Body of pancreas (tissue), 4 donors: Measurements from ENCODE around the gene KIAA0825. TPM values are rescaled to one million over a fixed set of nuclear protein-coding genes. Genes with fewer than 3 reads are reported as not detected.

Experiments used
- ATAC-seq: fragments of 150-250 bp; one replicate; pipeline ENCODE4 v1.9.1; 2016
- DNase-seq, 4 donors: peaks; one replicate each; pipeline ENCODE4 v3.0.0-alpha.2; 2019
- H3K27ac ChIP-seq, 4 donors: fragments of 200-600 bp; sonication (generic); 1 replicate in 3 of 4; 2 replicates in 1 of 4; pipeline versions ENCODE4 v1.5.1 to v1.6.1; 2016 to 2019; ENCODE audit warnings: mild to moderate bottlenecking in 1 of 4, mixed read lengths in 1 of 4, moderate library complexity in 1 of 4
- H3K27me3 ChIP-seq, 2 donors: fragments of 200-600 bp; sonication (generic); one replicate each; pipeline ENCODE4 v1.6.0; 2016; ENCODE audit warnings: mild to moderate bottlenecking in 1 of 2
- H3K36me3 ChIP-seq, 2 donors: fragments of 200-600 bp; sonication (generic); replicated peaks in 1 of 2; 2 replicates each; pipeline ENCODE4 v1.5.1; 2016; ENCODE audit warnings: low read depth in 2 of 2; ENCODE audit not compliant: insufficient read depth in 1 of 2
- H3K4me1 ChIP-seq: fragments of 200-600 bp; sonication (generic); one replicate; pipeline ENCODE4 v1.6.0; 2016
- H3K4me3 ChIP-seq, 2 donors: fragments of 200-600 bp; sonication (generic); 1 replicate in 1 of 2; 2 replicates in 1 of 2; pipeline ENCODE4 v1.5.1; 2016 to 2019
- H3K9me3 ChIP-seq, 3 donors: fragments of 200-600 bp; sonication (generic); 1 replicate in 2 of 3; 2 replicates in 1 of 3; pipeline ENCODE4 v1.5.1; 2016
- POLR2A ChIP-seq, 3 donors: fragments of 450-650 bp; IDR thresholded peaks; one replicate each; pipeline ENCODE4 v1.6.1; 2016; ENCODE audit warnings: antibody characterized with exemption in 3 of 3, mild to moderate bottlenecking in 2 of 3
- WGBS, 2 donors: methylation state at CpG; one replicate each; pipeline ENCODE4 v1.1.5; 2017; 5-methylcytosine and 5-hydroxymethylcytosine counted together
- intact Hi-C: fragments of 100-400 bp; cut with DNase I; formaldehyde crosslinking; loops from one replicate; pipeline ENCODE4 v1.15.1; 2023
- total RNA-seq, 2 donors: library from RNA; depleted of rRNA; stranded (reverse); fragments of >200 nt; gene quantifications; one replicate each; pipeline ENCODE4 v1.1.0, GENCODE V29; 2016
- TF ChIP-seq, protein P1 (sequence below), 7 experiments: fragments of 450-650 bp in 4 of 7; fragments of 200-600 bp in 3 of 7; sonication (generic) in 3 of 7; IDR thresholded peaks; one replicate each; pipeline ENCODE4 v1.5.1; 2016 to 2019; ENCODE audit warnings: antibody characterized with exemption in 7 of 7

Gene KIAA0825
- total RNA-seq, 2 donors from 2014 or later: 5.7 to 6.6 TPM

DNA sequence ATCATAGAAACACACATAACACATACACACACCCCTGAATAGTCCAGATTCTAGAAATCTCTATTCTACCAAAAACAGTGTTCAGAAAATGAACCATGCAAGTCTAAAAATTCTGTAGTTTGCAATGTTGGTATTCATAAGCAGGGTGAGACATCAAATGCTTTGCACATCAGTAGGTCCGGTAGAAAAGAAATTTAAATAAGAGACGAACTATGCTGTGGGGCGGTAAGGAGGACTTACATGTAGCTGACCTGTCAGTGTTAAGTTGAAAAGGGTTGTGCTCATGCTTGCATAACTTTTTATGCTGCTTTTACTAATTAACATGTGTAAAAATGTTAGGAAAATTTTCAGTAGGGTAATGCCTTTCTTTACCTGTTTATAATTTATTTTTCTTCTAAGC lies 409.1 kb downstream of the KIAA0825 start:
- Histone ChIP-seq H3K4me3 (no peak overlapping the region), H3K9me3 (no peaks in the 10 kb centered on the region), H3K27ac (no peak overlapping the region), H3K4me1 (no peaks in the 10 kb centered on the region), H3K27me3 (no peaks in the 10 kb centered on the region), H3K36me3 (no peaks in the 10 kb centered on the region)
- DNase-seq (no peak), ATAC-seq (no peak)
- intact Hi-C loops: no loop called here
- WGBS, 2 donors: 87 to 95% methylated on average over 3 of the region's 3 CpGs
- no peak for TF ChIP-seq POLR2A (IDR thresholded peaks at IDR 0.05)
- TF ChIP-seq, protein P1, sequence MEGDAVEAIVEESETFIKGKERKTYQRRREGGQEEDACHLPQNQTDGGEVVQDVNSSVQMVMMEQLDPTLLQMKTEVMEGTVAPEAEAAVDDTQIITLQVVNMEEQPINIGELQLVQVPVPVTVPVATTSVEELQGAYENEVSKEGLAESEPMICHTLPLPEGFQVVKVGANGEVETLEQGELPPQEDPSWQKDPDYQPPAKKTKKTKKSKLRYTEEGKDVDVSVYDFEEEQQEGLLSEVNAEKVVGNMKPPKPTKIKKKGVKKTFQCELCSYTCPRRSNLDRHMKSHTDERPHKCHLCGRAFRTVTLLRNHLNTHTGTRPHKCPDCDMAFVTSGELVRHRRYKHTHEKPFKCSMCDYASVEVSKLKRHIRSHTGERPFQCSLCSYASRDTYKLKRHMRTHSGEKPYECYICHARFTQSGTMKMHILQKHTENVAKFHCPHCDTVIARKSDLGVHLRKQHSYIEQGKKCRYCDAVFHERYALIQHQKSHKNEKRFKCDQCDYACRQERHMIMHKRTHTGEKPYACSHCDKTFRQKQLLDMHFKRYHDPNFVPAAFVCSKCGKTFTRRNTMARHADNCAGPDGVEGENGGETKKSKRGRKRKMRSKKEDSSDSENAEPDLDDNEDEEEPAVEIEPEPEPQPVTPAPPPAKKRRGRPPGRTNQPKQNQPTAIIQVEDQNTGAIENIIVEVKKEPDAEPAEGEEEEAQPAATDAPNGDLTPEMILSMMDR (IDR thresholded peaks at IDR 0.05): no peak

DNA sequence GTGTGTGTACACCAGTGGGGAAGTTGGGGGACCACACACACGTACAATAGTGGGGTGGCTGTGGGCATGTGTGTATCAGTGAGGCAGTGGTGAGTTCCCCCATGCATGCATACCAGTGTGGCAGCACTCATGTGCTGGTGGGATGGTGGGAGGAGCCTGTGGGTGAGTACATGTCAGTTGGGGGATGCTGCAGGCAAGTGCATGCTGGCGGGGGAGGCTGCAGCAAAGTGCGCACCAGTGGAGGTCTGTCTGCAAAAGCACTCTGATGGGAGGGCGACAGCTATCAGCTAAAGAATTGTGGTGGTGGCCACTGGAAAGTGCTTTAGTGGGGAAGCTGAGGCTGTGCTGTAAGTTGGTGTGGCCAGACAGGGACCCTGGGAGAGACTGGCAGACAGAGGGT lies 418.8 kb downstream of the KIAA0825 start:
- no peaks in the 10 kb centered on the region for H3K27me3 ChIP-seq
- no peaks in the 10 kb centered on the region for H3K36me3 ChIP-seq
- no peak overlapping the region for H3K4me3 ChIP-seq
- DNase-seq (no peak), ATAC-seq (no peak)
- intact Hi-C loops: no loop called here
- TF ChIP-seq, protein P1 (IDR thresholded peaks at IDR 0.05): no peak
- TF ChIP-seq POLR2A (IDR thresholded peaks at IDR 0.05): no peak
- H3K9me3 ChIP-seq: no peaks in the 10 kb centered on the region
- 89 to 95% methylated on average over 4 of the region's 4 CpGs for WGBS, 2 donors
- H3K27ac ChIP-seq: no peak overlapping the region
- no peaks in the 10 kb centered on the region for H3K4me1 ChIP-seq

DNA sequence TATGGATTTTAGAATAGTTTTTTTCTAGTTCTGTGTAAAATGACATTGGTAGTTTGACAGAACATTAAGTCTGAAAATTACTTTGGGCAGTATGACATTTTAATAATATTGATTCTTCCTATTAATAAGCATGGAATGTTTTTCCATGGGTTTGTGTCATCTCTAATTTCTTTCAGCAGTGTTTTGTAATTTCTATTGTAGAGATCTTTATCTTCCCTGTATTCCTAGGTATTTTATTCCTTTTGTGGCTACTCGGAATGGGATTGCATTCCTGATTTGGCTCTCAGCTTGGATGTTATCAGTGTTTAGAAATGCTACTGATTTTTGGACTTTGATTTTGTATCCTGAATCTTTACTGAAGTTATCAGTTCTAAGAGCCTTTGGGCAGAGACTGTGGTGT lies 420.4 kb downstream of the KIAA0825 start:
- WGBS, 2 donors: 67 to 83% methylated on average over 1 of the region's 1 CpG
- no peaks in the 10 kb centered on the region for H3K27me3 ChIP-seq
- TF ChIP-seq POLR2A (IDR thresholded peaks at IDR 0.05): no peak
- TF ChIP-seq, protein P1 (IDR thresholded peaks at IDR 0.05): no peak

DNA sequence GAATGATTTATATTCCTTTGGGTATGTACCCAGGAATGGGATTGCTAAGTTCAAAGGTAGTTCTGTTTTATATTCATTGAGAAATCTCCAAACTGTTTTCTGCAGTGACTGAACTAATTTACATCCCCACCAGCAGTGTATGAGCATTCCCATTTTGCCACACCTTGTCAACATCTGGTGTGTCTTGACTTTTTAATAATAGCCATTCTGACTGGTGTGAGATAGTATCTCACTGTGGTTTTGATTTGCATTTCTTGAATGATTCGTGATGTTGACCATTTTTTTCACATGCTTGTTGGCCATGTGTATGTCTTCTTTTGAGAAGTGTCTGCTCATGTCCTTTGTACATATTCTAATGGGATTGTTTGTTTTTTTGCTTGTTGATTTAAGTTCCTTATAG lies 421.5 kb downstream of the KIAA0825 start:
- TF ChIP-seq, protein P1 (IDR thresholded peaks at IDR 0.05): no peak
- no peak for TF ChIP-seq POLR2A (IDR thresholded peaks at IDR 0.05)
- Histone ChIP-seq H3K4me1 (no peaks in the 10 kb centered on the region), H3K27me3 (no peaks in the 10 kb centered on the region), H3K27ac (no peak overlapping the region), H3K36me3 (no peaks in the 10 kb centered on the region), H3K9me3 (no peaks in the 10 kb centered on the region), H3K4me3 (no peak overlapping the region)
- DNase-seq (no peak), ATAC-seq (no peak)
- 67 to 73% methylated on average over 1 of the region's 1 CpG for WGBS, 2 donors
- intact Hi-C loops: no loop called here

More for the DNA sequence above, 420.4 kb downstream of the KIAA0825 start:
- no peak overlapping the region for H3K4me3 ChIP-seq
- intact Hi-C loops: no loop called here
- no peak for DNase-seq
- no peak overlapping the region for H3K27ac ChIP-seq
- no peaks in the 10 kb centered on the region for H3K9me3 ChIP-seq
- ATAC-seq: no peak
- H3K4me1 ChIP-seq: no peaks in the 10 kb centered on the region
- no peaks in the 10 kb centered on the region for H3K36me3 ChIP-seq

DNA sequence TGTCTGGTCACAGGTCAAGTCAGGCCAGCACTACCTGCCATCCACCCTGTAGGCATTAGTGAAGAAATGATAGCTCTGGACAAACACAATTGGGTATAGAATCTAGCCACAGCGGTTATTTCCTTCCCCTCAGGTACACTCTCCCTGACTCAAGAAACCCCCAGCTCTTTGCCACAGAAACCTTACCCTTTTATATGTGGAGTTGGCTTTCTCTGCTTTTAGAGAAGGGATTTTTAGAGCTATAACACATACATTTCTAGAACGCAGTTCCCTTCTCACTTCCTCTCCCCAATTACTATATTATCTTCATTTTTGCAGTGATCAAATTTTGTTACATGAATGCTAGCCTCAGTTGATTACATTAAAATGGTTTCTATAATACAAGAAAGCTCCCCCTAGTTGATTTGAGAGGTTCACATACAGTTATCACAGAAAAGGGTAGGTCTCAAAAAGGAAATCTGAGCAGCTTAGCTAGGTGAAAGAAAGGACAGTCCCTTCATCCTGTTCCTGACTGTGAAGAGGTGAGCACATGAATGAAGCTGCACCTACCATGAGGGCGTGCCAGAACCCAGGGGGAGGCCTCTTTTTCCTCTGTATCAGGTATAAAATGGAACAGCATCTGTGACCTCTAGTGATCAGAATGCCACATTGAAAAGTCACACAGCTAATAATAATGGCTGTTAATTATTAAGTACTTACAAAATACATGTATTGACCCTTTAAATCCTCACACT lies 425.6 kb downstream of the KIAA0825 start:
- H3K27ac ChIP-seq: no peak overlapping the region
- DNase-seq (no peak), ATAC-seq (no peak)
- no peak for TF ChIP-seq POLR2A (IDR thresholded peaks at IDR 0.05)
- TF ChIP-seq, protein P1 (IDR thresholded peaks at IDR 0.05): no peak
- H3K9me3 ChIP-seq: no peaks in the 10 kb centered on the region
- H3K4me3 ChIP-seq: no peak overlapping the region
- H3K36me3 ChIP-seq: no peaks in the 10 kb centered on the region
- H3K27me3 ChIP-seq: no peaks in the 10 kb centered on the region
- intact Hi-C loops: no loop called here
- no peaks in the 10 kb centered on the region for H3K4me1 ChIP-seq
- WGBS, 2 donors: 91 to 97% methylated on average over 3 of the region's 3 CpGs
